Stimulated activated CD4-positive, alpha-beta T cell treated with anti-CD3 and anti-CD28 coated beads, Interleukin-2, amount 100 ng/mL, for 24 hours (primary cell): ENCODE results near the gene FSD2.

Source experiments
- DNase-seq, 2 donors: peaks; one replicate each; pipeline ENCODE4 v3.0.0-alpha.2; 2020

Gene FSD2, protein sequence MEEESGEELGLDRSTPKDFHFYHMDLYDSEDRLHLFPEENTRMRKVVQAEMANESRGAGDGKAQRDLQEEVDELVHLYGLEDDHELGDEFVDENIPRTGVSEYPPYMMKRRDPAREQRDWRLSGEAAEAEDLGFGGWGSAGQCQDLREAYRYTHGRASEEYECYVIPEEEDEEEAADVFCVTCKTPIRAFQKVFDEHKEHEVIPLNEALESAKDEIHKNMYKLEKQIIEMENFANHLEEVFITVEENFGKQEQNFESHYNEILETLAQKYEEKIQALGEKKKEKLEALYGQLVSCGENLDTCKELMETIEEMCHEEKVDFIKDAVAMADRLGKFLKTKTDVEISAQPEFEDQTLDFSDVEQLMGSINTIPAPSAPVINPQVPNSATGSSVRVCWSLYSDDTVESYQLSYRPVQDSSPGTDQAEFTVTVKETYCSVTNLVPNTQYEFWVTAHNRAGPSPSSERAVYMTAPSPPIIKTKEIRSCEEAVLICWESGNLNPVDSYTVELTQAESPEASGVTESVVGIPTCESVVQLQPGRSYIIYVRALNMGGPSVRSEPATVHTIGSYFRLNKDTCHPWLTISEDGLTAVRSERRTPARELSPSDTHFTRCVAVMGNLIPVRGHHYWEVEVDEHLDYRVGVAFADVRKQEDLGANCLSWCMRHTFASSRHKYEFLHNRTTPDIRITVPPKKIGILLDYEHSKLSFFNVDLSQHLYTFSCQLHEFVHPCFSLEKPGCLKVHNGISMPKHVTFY

DNA sequence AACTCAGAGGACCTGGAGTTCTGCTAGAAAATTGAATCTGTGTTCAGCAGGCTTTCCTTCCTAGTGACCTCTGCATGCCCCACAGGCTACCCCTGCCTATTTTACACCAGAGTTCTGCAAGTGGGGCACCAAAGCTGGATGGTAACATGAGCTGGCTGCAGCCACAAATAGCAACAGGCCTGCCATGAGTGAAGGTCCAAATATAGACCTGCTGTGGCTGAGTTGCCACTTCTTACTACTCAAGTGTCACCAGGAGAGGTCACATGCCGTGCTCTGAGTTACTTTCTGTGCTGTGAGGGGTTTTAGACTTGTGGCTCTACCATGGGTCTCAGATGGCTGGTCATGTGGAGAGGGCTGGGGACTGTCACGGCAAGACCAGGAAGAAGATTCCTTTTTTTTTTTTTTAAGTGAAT lies at the start of gene FSD2:
Gene FSD2, minus strand, starts transcription at position 76 of the 413 bp plus-strand sequence. CDS start 18,679 bp downstream, outside the sequence.
- DNase-seq = no peak

DNA sequence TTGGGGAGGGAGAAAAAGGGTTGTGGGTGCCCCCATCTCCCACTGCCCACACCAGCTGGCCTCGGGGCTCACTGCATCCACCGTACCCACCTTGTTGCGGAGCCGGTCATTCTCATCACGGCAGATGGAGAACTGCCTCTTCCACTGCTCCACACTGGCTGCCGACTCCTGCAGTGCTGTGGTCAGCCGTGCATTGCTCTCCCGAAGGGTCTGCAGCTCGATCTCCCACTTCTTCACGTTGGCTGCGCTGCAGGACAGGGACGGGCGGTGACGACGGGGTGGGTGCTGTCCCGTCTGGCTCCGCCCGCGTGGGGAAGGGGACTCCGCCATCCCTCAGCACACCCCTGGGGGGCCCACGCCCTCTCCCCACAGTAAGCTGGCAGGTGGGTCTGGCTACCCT lies 48.7 kb upstream of the FSD2 start:
- DNase-seq = no peak

DNA sequence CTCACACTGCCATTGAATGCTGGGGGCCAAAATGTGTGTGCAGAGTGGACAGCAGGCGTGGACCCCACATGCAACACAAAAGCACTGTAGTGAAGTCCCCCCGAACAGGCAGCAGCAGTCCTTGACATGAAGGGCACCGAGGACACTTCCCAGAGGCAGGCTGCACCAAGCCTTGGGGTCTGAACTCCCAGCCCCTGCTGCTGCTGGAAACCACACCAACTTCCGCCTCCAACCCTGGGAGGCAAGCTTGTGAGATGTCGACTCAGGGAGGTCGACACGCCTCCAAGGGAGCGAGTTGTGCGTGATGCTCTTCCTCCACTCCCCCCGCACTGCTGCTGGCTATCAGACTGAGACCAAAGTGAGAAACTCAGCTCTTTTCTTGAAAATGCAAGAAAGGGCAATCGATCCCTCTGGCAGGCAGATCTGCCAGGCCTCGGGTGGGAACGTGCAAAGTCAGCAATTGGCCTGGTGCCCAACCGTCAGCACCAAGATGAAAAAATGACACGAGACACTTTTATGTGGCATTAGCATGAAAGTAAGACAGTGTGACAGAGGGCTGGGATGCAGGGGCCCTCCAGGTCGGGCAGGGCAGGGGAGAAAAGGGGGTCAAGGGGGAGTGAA lies 47.2 kb upstream of the FSD2 start:
- DNase-seq = peak in 1 of 2 donors; percentile 10

DNA sequence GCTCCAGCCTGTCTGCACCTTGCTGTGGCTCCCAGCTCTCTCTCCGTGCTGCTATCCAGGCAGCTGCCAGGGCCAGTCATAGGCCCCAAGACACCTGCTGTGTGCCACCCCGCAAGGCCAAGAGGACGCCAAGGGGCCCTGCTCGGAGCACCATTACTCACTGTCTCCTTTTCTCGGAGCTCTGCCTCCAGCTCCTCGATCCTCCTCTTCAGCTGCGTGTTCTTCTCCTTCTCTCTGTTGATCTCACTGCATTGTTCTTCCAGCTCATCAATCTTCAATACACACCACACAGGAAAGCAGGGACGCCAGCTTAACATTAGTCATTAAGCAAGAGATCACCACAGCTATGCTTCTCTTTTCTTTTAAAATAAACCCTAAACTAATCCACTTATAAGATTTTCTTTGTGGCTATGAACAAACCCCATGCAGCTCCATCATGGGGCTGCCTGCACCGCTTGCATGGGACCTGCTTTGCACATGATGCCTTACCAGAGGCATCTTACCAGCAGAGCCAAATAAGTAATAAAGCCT lies 46.2 kb upstream of the FSD2 start:
- DNase-seq = no peak

DNA sequence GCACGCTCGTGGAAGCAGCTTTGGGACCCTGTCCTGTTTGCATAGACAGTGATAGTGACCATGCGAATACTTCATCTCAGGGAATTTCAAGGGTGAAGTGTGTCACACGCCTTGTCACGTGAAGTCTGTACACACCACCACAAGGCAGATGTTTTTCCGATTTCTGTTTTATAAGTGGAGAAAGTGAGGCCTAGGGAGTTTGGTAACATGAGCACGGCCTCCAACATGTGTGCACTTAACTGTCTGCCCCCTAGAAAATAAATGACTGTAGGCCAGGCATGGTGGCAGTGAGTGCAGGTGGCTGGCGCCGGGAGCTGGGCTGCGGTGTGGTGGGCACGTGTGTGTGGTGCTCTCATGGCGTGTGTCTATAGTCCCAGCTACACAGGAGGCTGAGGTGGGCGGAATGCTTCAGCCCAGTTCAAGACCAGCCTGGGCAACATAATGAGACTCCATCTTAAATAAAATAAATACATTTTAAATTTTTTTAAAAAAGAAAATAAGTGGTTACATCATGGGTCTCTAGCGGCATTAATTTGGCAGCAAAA lies 45.5 kb upstream of the FSD2 start:
- DNase-seq = no peak

DNA sequence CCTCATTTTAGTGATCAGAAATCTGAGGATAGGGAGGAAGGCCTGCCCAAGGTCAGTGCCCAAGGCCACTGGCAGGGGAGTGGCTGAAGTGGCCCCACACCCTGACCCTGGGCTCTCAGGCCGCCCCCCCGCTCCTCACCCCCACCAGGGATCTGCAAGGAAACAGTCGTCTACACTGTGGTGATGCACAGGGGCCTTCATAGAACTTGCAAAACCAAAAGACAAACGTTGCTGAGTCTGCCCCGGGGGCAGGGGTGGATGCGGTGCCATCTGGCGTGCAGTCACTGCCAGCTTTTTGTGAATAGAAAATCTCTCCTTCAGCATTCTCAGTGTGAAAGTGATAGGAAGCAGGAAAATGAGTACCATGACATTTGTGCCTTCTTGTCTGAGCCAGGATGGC lies 44.9 kb upstream of the FSD2 start:
- DNase-seq = no peak

DNA sequence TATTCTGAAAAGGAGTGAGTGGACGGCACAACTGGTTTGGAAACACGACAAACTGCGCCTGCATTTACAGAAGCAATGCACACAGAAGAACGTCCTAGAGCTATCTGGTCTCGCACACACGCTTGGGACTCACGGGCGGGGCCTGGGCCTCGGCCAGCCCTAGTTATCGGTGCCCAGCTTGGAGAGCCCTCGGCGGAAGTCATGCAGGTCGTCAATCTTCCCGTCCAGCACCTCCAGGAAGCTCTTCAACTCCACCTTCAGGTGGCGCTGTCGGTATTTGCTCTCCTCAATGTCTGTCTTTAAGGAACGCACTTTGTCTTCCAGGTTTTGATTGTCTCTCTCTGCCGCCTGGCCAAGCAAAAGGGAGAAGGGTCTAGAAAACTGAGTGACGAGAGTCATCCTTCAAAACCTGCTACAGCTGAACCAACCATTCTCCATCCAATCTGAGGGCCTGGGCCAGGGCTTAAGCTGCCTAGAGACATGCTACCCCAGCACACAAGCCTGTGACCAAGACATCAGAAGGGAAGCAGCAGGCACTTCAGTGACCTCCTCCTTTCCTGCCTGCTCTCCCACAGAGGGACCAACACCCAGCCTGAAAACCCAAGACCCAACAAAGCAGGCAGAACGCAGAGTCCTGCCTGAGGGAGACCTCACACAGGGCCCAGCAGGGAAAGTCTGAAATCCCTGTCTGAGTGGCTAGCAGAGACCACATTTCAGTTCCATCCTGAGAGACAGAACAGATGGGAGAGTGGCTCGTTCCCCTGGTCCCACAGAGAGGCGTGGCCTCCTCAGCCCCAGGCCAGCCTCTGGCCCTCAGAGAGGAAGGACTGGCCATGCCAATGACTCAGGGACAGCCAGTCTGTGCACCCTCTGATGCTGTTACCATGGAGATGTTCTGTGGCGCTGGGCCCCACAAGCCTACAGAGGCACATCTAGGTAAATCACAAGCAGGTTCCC lies 44.0 kb upstream of the FSD2 start:
- peak; percentile 33 to 60 for DNase-seq

DNA sequence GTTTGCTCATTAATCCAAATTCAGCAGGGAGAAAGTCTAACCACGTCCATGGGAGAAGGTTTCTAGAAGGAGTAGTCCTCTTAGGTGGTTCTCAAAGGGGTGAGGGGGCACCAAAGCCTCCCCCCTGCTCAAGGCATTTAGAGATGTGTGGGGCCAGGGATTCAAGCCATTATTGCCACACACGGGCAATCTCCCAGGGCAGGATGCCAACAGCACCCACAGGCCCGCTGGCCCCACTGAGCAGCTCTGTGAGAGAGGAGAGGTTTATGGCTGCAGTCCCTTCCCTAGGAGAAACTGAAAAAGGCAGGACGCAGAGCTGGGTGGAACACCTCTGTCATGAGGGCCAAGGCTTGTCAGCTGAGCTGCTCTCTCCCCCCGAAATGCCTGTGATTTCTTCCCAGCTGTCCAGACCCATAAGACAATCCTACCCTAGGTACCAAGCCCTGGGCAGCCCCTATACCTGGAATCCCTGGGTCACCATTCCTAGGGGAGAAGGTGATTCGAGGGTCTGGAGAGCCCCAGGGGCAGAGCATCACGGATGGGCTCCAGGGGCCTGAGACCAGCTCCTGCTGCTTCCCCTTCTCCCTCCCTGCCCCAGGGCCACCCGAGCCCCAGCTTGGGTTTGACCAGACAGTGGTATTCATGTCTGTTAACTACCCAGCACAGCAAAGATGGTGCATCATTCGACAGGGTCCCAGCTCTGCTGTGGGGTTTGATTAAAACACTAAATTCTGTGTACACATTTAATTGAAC lies 42.5 kb upstream of the FSD2 start:
- no peak for DNase-seq

DNA sequence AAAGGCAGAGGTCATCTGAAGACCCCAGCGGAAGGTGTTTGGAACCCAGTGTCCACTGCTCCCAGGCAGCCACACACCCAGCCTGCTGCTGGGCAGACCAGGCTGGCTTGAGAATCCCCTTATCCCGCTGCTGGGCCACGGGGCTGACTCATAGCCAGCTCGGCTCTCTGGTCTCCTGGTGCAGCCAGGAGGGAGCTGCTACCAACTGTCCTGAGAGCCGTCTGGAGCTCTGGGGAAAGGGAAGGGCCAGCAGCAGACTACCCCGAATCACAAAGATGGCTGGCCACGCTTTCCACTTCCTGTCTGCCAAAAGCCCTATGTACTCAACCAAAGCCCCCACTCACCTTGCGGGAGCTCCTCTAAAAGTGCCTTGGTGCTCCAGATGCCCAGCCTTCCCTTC lies 41.8 kb upstream of the FSD2 start:
- DNase-seq = no peak

DNA sequence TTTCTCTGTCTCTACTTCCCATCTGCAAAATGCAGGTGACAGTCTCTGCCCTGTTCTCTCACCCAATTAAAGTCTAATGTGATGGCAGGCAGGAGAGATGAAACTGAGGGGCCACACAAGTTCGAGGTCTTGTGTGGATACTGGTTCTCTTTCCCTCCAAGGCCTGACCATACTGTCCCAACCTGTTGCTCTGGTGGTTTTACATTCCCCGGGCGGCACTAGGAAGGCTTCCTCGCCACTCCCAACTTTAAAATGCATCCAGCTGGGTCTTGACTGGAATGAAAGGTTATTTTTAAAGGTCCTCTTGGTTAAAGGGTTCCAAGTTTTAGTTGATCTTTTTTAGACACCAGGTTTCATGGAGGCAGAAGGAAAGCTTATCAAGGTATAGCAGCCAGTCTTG lies 40.8 kb upstream of the FSD2 start:
- DNase-seq = no peak

DNA sequence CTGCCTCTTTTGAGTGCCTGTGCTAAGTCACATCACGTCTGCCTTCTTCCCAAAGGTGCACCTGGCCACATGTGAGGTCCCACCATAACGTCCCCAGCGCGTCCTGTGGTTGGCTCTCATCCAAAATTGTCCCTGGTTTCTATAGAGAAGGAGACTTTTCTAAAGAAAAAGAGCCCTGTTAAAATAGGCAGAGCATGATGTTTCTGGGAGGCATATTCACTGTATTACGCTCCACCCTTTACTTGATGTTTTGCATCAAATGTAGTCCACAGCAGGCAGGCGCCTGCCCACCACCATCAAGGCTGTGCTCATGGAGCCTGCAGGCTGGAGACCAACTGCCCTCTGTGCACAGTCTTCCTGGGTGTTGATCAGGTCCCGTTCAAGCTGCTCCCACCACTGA lies 39.8 kb upstream of the FSD2 start:
- DNase-seq = no peak

DNA sequence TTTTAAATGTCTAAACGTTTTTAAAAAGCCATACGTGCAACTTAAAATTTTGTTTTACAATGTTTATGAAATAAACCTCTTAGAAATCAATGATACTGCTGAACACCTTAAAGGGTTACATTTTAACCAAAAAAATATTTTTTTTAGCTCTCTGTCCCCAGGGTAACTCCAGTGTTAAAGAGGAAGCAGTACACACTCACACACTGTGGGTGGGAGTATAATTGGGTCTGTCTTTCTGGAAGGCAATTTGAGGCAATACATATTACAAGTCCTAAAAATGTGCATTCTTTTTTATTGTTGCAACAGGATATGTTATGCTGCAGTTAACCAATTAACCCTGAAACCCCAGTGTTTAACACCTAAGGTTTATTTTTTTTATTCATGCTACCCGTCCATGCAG lies 37.7 kb upstream of the FSD2 start:
- DNase-seq = no peak

DNA sequence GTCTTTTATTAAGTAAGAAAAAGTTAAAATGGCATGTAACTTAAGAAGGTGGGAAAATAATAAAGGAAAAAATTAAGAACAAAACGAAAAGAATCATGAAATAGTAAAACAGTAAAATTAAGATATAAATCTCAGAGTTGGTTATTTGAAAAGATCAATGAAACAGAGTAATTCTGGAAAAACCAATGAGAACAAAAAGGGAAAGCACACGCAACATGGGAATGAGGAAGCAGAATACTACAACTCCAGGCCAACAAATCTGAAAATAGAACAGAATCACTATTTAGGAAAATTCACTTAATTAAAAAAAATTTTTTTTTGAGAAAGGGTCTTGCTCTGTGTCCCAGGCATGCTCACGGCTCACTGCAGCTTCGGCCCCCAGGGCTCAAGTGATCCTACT lies 34.3 kb upstream of the FSD2 start:
- DNase-seq = no peak

DNA sequence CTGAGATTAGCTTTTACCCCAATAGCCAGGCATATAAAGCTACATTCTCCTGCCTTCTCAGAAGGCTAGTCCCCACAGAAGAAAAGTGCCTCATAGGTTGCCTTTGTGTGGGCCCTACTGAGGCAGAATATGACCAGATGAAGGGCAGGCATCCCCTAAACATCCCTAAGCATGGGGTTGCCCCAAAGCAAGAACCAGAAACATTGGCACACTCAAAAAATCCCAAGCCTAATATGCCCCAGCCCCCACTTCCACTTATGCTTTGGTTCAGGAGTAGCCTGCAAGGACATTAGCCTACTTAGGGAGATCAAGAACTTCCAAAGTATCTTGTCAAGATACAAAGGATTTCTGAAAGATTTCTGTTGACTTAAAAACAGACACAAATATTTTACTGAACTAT lies 33.3 kb upstream of the FSD2 start:
- DNase-seq = no peak

DNA sequence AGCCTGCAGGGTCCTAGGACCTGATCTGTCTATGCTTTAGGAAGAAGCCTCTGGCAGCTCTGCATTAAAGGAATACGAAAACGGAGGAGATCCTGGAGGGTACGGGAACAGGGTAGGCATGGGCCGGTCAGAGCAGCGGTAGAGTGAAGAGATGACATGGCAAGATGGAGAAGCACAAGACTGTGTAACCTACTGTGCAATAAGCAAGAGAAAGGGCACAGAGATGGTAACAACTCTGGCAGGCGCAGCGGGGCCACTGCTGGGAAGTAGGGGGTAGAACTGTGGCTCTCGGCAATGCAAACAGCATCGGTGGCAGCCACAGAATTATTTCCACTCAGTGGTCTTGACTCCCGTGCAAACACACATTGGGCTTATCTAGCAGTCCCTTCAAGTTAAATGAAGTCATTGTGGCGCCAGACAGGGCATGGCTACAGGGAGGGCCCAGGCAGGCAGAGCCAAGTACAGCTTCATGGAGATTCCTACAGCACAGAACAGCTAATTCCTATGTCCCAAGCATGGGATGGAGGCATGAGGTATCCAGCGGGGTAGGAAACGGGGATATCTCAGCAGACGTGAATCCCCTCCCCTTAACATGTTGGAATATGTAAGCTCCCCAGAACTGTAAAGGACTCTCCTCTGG lies 32.3 kb upstream of the FSD2 start:
- DNase-seq = no peak

DNA sequence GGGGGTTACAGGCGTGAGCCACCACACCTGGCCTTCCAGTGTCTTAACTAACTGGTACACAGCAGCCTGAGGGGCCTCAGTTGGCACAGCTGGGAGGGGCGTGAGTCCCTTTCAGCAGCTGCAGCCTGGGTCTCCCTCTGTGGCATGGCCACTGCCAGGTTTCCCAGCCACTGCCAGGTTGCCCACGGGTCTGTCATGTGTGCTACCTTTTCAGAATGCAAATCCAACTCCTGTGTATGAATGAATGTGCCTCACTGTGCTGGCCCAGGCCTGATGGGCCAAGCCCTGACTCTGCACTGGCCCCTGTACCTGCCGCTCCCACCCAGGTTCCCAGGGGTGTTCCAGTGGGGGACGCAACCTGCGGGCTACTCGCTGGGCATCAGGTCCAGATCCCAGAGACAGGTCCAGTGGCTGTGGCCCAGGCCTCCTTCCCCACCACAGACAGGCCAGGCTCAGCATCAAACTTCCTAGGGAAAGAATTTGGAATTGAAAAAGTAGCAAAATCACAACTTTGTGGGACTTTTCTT lies 29.6 kb upstream of the FSD2 start:
- no peak for DNase-seq

DNA sequence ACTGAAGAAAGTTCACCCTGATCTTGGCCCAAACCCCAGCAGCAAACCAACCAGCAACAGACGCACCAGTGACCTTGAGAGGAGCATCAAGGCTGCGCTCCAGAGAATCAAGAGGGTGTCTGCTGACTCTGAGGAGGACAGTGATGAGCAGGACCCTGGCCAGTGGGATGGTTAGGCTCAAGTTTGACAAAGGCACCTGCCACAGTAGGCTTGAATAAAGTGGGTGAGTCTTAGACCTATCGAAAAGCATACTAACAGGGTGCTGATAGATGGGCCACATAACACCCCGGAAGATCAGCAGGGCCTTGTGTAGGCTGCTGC lies 27.5 kb upstream of the FSD2 start:
- no peak for DNase-seq

DNA sequence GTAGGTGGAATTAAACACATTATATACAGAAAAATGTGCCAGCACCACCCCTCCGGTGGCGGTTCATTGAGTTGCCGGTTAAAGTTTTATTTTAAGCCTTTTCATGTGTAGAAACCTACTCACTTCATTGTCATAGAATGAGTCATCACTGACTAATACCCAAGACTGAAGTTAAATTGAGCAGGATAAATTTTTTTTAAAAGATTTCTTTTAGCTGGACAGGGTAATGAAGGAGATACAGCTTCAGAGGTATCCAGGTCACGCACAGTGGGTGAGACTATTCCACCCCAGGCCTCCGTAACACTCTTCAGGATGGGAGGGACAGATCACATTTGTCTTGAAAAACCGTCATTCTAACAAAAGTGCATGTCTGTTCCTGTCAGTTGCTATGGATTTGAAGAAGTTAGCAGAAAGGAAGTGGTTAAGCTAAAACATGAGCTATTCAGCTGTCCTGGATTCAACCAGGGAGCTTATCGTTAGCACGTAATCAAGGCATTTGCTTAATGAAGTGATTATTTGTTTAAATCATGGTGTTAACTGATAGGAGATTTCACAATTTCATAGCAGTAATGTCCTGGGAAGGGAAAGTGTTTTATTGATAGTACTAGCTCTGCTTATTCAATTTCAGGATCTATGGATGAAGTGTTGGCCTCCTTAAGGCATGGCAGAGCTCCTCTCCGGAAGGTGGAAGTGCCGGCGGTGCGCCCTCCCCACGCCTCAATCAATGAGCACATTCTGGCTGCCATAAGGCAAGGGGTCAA lies 26.9 kb upstream of the FSD2 start:
- peak; percentile 52 to 53 for DNase-seq

DNA sequence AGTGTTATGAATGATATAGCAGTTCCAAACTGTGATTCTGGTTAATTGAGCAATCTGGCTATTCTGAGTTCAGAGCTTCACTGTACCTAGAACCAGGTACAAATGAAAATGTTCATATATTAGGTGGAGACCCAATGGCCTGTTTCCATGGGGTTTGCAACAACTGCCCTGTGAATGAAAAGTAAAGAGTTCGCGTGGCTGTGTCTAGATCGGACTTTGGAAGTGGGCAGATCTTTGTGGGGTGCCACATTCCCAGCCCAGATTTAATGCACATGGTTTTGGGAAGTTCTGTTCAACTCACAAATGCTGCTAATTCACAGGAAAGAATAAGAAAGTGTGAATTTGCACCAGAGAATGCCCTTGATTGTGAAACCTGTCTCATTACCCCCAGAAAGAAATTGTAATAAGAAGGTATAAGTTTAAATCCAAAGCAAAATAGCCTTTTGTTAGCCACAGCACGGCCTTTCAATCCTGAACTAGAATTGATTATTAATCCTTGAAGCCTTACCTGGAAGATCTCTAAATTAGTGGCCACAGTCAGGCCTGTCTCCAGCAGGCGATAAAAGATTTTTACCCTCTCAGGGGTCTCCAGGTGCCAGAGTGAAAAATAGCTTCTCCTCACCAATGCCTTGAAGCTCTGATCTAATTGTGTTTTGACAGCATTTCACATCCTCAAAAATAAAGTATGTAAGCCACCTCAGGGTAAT lies 26.2 kb upstream of the FSD2 start:
- DNase-seq = no peak
